HepG2 (cell line): Measurements from ENCODE around the gene VTN. TPM values are rescaled to one million over a fixed set of nuclear protein-coding genes. Genes with fewer than 3 reads are reported as not detected.

ENCODE experiments used
- ATAC-seq: fragments of 200-7000 bp; cut with Tn5 transposase; 3 replicates; pipeline ENCODE4 v1.9.1; 2020; ENCODE audit warnings: mild to moderate bottlenecking, moderate library complexity
- BruUV-seq: library from RNA; stranded (reverse); fragments of 400-500 nt; replicated peaks from 2 replicates; lab custom pipeline; 2021; lab: Mats Ljungman, UMichigan
- CTCF ChIA-PET: fragments of 300-600 bp; formaldehyde crosslinking; extraction: SDS; loops from one replicate; lab custom pipeline; 2021; ENCODE audit warnings: low total read pairs, inconsistent platforms, low intra/inter-chr PET ratio; lab: Yijun Ruan, JAX
- POLR2A ChIA-PET: fragments of 350-600 bp; sonication (Branson Sonifier 250); formaldehyde crosslinking; loops from one replicate; lab custom pipeline; 2020; ENCODE audit warnings: antibody characterized with exemption, inconsistent platforms; lab: Yijun Ruan, JAX
- DNase-seq: peaks from one replicate; pipeline ENCODE4 v3.0.0-alpha.2; 2015; ENCODE audit warnings: low spot score
- FAIRE-seq: peaks from 3 replicates; lab custom pipeline; 2011; peaks lifted over from hg19 to GRCh38; lab: Jason Lieb, UNC
- H2AFZ ChIP-seq: one replicate; pipeline ENCODE4 v1.6.1; 2011; ENCODE audit warnings: low read length, inconsistent platforms
- H3K27ac ChIP-seq: fragments of 300-600 bp; 3 replicates; pipeline ENCODE4 v1.8.0; 2011; ENCODE audit warnings: mixed run types, mild to moderate bottlenecking, mixed read lengths, low read length, inconsistent platforms; ENCODE audit not compliant: insufficient read depth; ENCODE audit errors: extremely low read length
- H3K27me3 ChIP-seq, 2 experiments: fragments of 200-600 bp in 1 of 2; 2 replicates in 1 of 2; 3 replicates in 1 of 2; pipeline versions ENCODE4 v1.6.0 to v1.8.0; 2011; ENCODE audit warnings: low read length in 2 of 2, mild to moderate bottlenecking in 2 of 2, moderate library complexity in 2 of 2, inconsistent platforms in 1 of 2; ENCODE audit not compliant: insufficient read depth in 2 of 2, control insufficient read depth in 1 of 2
- H3K36me3 ChIP-seq, 2 experiments: fragments of 200-600 bp in 1 of 2; replicated peaks in 1 of 2; 2 replicates in 1 of 2; 3 replicates in 1 of 2; pipeline versions ENCODE4 v1.5.1 to v1.8.0; 2011; ENCODE audit warnings: low read length in 2 of 2, inconsistent platforms in 1 of 2; ENCODE audit not compliant: insufficient read depth in 2 of 2, control insufficient read depth in 1 of 2
- H3K4me1 ChIP-seq: 2 replicates; pipeline ENCODE4 v1.5.1; 2012; ENCODE audit warnings: low read length, inconsistent platforms; ENCODE audit not compliant: insufficient read depth
- H3K4me2 ChIP-seq: 2 replicates; pipeline ENCODE4 v1.6.0; 2011; ENCODE audit warnings: low read depth, low read length, inconsistent platforms
- H3K4me3 ChIP-seq, 3 experiments: fragments of 200-600 bp in 1 of 3; sonication (generic), shearing (Covaris generic) in 1 of 3; replicated peaks in 1 of 3; 2 replicates each; pipeline ENCODE4 v1.5.1; 2011 to 2016; ENCODE audit warnings: low read length in 3 of 3, inconsistent platforms in 2 of 3, low read depth in 2 of 3, mild to moderate bottlenecking in 2 of 3, control low read depth in 1 of 3, mixed read lengths in 1 of 3; ENCODE audit not compliant: insufficient read depth in 1 of 3
- H3K79me2 ChIP-seq: one replicate; pipeline ENCODE4 v1.6.1; 2011; ENCODE audit warnings: low read length, inconsistent platforms; ENCODE audit not compliant: insufficient read depth
- H3K9ac ChIP-seq: 2 replicates; pipeline ENCODE4 v1.6.0; 2011; ENCODE audit warnings: mild to moderate bottlenecking, low read depth, low read length, inconsistent platforms; ENCODE audit not compliant: insufficient read depth
- H3K9me3 ChIP-seq: 2 replicates; pipeline ENCODE4 v1.5.1; 2012; ENCODE audit warnings: mild to moderate bottlenecking, low read length
- H4K20me1 ChIP-seq: 2 replicates; pipeline ENCODE4 v1.6.0; 2011; ENCODE audit warnings: inconsistent platforms, mild to moderate bottlenecking, low read length, moderate library complexity; ENCODE audit not compliant: insufficient read depth
- CEBPG ChIP-seq: IDR thresholded peaks from 2 replicates; pipeline ENCODE4 v1.6.1; 2016
- PHF5A ChIP-seq: IDR thresholded peaks from one replicate; pipeline ENCODE4 v1.6.1; 2018; ENCODE audit warnings: low read depth, missing genetic modification reagents; ENCODE audit not compliant: unreplicated experiment
- SP1 ChIP-seq, 2 experiments: fragments of 450-650 bp in 1 of 2; sonication (generic) in 1 of 2; formaldehyde crosslinking in 1 of 2; IDR thresholded peaks; 2 replicates each; pipeline versions ENCODE4 v1.4.0 to v1.6.1; 2016 to 2020; ENCODE audit warnings: missing genetic modification reagents in 1 of 2
- SP2 ChIP-seq: sonication (generic); formaldehyde crosslinking; IDR thresholded peaks from 2 replicates; pipeline ENCODE4 v1.5.1; 2020; ENCODE audit warnings: mild to moderate bottlenecking, missing genetic modification reagents
- ZNF607 ChIP-seq: sonication (generic); formaldehyde crosslinking; IDR thresholded peaks from 2 replicates; pipeline ENCODE4 v1.5.1; 2020; ENCODE audit warnings: missing genetic modification reagents, mild to moderate bottlenecking, borderline replicate concordance
- ZNF616 ChIP-seq: sonication (generic); formaldehyde crosslinking; IDR thresholded peaks from 2 replicates; pipeline ENCODE4 v1.5.0; 2020; ENCODE audit warnings: low read depth, mild to moderate bottlenecking, missing genetic modification reagents
- ZNF841 ChIP-seq: sonication (generic); formaldehyde crosslinking; IDR thresholded peaks from 2 replicates; pipeline ENCODE4 v1.8.1; 2023; ENCODE audit warnings: missing genetic modification reagents, borderline replicate concordance
- WGBS: methylation state at CpG from one replicate; pipeline ENCODE4 v1.1.6; 2017; ENCODE audit warnings: low lambda C conversion rate; 5-methylcytosine and 5-hydroxymethylcytosine counted together
- in situ Hi-C: cut with HindIII; loops from 2 replicates; pipeline ENCODE4 v1.10.0; 2017; ENCODE audit warnings: low pct_unique_long_range_greater_than_20kb; ENCODE audit not compliant: extremely low pct_ligation_motif_present
- intact Hi-C: fragments of 100-400 bp; cut with micrococcal nuclease; formaldehyde crosslinking; loops from one replicate; pipeline ENCODE4 v1.10.0; 2022; ENCODE audit not compliant: unreplicated experiment
- polyA plus RNA-seq, 8 experiments: library from polyadenylated mRNA; depleted of rRNA in 3 of 8; stranded (reverse) in 7 of 8; unstranded in 1 of 8; fragments of >200 nt; fragmentation: Illumina TruSeq in 4 of 8; extraction: Trizol in 4 of 8; gene quantifications; 2 replicates each; pipeline versions ENCODE4 v1.2.1 to v1.2.3, GENCODE V29; 2011 to 2016; ENCODE audit warnings: low read depth in 4 of 8, missing spikeins in 1 of 8, mixed read lengths in 1 of 8; ENCODE audit not compliant: insufficient read depth in 1 of 8
- total RNA-seq, 5 experiments: library from RNA; depleted of rRNA; stranded (reverse); fragments of >200 nt; fragmentation: Illumina TruSeq; extraction: Trizol; gene quantifications; 2 replicates each; pipeline ENCODE4 v1.2.3, GENCODE V29; 2016; ENCODE audit warnings: low read depth in 1 of 5
- TF ChIP-seq, protein P1 (sequence below): sonication (generic); formaldehyde crosslinking; IDR thresholded peaks from 2 replicates; pipeline ENCODE4 v1.4.0; 2020; ENCODE audit warnings: missing genetic modification reagents, borderline replicate concordance
- TF ChIP-seq, protein P2 (sequence below): sonication (generic); formaldehyde crosslinking; IDR thresholded peaks from 2 replicates; pipeline ENCODE4 v1.5.1; 2020; ENCODE audit warnings: missing genetic modification reagents, mild to moderate bottlenecking, borderline replicate concordance
- TF ChIP-seq, protein P3 (sequence below): sonication (generic); formaldehyde crosslinking; IDR thresholded peaks from 2 replicates; pipeline ENCODE4 v1.4.0; 2020; ENCODE audit warnings: missing genetic modification reagents, mild to moderate bottlenecking, borderline replicate concordance

VTN gene
- total and polyA plus RNA-seq, 2 of the 13 experiments (the other 11 are each of a cell fraction or from before 2014, with no cell fraction given) = 108 to 131 TPM

DNA sequence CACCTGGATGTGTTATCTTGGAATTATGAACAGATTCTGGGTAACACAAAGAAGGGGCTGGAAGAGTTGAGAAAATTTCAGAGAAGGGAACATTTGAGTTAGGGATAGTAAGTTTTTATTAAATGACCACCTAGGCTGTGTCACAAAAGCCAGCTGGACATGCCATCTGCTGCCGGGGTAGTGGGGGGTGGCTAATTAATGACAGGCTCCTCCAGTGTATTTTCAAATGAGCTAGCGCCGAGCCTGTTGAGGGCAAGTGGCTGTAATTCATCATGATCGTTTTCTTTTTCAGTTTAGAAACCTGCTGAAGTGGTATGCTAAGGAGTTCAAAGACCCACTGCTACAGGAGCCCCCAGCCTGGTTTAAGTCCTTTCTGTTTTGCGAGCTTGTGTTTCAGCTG lies 44.9 kb downstream of the VTN start:
- H3K4me2 ChIP-seq = no peak overlapping the region
- no peak overlapping the region for H2AFZ ChIP-seq
- in situ Hi-C loops = no loop called here
- no peaks in the 10 kb centered on the region for H3K9me3 ChIP-seq
- 97% methylated on average over 5 of the region's 5 CpGs for WGBS
- no peaks in the 10 kb centered on the region for H3K27me3 ChIP-seq
- peaks cover 60% of the 10 kb centered on the region for H3K79me2 ChIP-seq
- POLR2A ChIA-PET = interaction anchor here (2.1 kb wide), 1 partner anchor 10 kb away, joined by 10 read pairs; the partner anchor contains the start of genes IFT20 and TNFAIP1
- no peak for DNase-seq
- TF ChIP-seq, protein P1, sequence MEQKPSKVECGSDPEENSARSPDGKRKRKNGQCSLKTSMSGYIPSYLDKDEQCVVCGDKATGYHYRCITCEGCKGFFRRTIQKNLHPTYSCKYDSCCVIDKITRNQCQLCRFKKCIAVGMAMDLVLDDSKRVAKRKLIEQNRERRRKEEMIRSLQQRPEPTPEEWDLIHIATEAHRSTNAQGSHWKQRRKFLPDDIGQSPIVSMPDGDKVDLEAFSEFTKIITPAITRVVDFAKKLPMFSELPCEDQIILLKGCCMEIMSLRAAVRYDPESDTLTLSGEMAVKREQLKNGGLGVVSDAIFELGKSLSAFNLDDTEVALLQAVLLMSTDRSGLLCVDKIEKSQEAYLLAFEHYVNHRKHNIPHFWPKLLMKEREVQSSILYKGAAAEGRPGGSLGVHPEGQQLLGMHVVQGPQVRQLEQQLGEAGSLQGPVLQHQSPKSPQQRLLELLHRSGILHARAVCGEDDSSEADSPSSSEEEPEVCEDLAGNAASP (CRISPR knock-in tag) = no peak
- TF ChIP-seq SP1 (IDR thresholded peaks at IDR 0.05) = no peak
- no peak for TF ChIP-seq SP1 (CRISPR knock-in tag; IDR thresholded peaks at IDR 0.05)
- no peak for TF ChIP-seq ZNF607
- no peak overlapping the region for H3K9ac ChIP-seq
- peaks cover 74% of the 10 kb centered on the region for H3K4me1 ChIP-seq
- BruUV-seq = no TSS peak
- CTCF ChIA-PET = no interaction called here
- H3K4me3 ChIP-seq = no peak overlapping the region
- H3K36me3 ChIP-seq = peaks cover 9 to 41% of the 10 kb centered on the region in 2 experiments
- ATAC-seq = no peak
- no peak for FAIRE-seq
- peaks cover 5% of the 10 kb centered on the region; the same call in 1 of the 2 replicates for H4K20me1 ChIP-seq
- no peak overlapping the region for H3K27ac ChIP-seq
- intact Hi-C loops = no loop called here

DNA sequence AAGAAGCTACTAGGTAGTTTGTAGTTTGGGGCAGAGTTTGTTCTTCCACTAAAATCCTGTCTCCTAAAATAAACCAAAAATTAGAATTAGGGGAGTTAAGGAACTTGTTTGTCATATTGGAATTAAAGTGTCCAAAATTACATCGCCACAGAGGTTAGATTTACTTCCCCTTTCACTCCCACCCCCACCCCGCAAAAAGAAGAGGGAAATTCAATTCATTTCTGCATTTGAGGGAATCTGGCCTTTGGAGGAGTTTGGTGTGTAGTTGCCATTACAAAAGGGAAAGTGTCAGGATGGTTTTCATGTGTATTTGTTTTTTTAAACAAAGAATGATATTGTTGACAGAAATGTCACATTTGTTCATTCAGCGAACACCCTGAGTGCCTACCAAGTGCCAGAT lies 45.3 kb downstream of the VTN start:
- no peak overlapping the region for H3K4me3 ChIP-seq
- peak overlapping the region; percentile 7 for H3K27ac ChIP-seq
- DNase-seq = no peak
- H4K20me1 ChIP-seq = peaks cover 5% of the 10 kb centered on the region; the same call in 1 of the 2 replicates
- no peaks in the 10 kb centered on the region for H3K27me3 ChIP-seq
- WGBS = 96% methylated on average over 3 of the region's 3 CpGs
- BruUV-seq = no TSS peak
- H2AFZ ChIP-seq = no peak overlapping the region
- intact Hi-C loops (no loop called here), in situ Hi-C loops (loop anchor here (25.0 kb wide), 1 partner anchor 287 kb away; the partner anchor contains the start of gene NLK)
- FAIRE-seq = no peak
- CTCF ChIA-PET = no interaction called here
- H3K4me2 ChIP-seq = peak overlapping the region; percentile 21; the same call in 1 of the 2 replicates
- no peaks in the 10 kb centered on the region for H3K9me3 ChIP-seq
- no peak overlapping the region for H3K9ac ChIP-seq
- TF ChIP-seq ZNF616 (CRISPR knock-in tag) (no peak), ZNF841 (CRISPR knock-in tag) (no peak), SP2 (CRISPR knock-in tag) (no peak), PHF5A (CRISPR knock-in tag) (no peak), CEBPG (CRISPR knock-in tag) (no peak)
- TF ChIP-seq, protein P2, sequence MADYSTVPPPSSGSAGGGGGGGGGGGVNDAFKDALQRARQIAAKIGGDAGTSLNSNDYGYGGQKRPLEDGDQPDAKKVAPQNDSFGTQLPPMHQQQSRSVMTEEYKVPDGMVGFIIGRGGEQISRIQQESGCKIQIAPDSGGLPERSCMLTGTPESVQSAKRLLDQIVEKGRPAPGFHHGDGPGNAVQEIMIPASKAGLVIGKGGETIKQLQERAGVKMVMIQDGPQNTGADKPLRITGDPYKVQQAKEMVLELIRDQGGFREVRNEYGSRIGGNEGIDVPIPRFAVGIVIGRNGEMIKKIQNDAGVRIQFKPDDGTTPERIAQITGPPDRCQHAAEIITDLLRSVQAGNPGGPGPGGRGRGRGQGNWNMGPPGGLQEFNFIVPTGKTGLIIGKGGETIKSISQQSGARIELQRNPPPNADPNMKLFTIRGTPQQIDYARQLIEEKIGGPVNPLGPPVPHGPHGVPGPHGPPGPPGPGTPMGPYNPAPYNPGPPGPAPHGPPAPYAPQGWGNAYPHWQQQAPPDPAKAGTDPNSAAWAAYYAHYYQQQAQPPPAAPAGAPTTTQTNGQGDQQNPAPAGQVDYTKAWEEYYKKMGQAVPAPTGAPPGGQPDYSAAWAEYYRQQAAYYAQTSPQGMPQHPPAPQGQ = no peak
- TF ChIP-seq, protein P3, sequence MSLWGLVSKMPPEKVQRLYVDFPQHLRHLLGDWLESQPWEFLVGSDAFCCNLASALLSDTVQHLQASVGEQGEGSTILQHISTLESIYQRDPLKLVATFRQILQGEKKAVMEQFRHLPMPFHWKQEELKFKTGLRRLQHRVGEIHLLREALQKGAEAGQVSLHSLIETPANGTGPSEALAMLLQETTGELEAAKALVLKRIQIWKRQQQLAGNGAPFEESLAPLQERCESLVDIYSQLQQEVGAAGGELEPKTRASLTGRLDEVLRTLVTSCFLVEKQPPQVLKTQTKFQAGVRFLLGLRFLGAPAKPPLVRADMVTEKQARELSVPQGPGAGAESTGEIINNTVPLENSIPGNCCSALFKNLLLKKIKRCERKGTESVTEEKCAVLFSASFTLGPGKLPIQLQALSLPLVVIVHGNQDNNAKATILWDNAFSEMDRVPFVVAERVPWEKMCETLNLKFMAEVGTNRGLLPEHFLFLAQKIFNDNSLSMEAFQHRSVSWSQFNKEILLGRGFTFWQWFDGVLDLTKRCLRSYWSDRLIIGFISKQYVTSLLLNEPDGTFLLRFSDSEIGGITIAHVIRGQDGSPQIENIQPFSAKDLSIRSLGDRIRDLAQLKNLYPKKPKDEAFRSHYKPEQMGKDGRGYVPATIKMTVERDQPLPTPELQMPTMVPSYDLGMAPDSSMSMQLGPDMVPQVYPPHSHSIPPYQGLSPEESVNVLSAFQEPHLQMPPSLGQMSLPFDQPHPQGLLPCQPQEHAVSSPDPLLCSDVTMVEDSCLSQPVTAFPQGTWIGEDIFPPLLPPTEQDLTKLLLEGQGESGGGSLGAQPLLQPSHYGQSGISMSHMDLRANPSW (CRISPR knock-in tag) = no peak
- H3K36me3 ChIP-seq = peaks cover 9 to 41% of the 10 kb centered on the region in 2 experiments
- ATAC-seq = no peak
- H3K79me2 ChIP-seq = peaks cover 65% of the 10 kb centered on the region
- POLR2A ChIA-PET = interaction anchor here (2.1 kb wide), 1 partner anchor 11 kb away, joined by 10 read pairs; the partner anchor contains the start of genes IFT20 and TNFAIP1
- H3K4me1 ChIP-seq = peaks cover 78% of the 10 kb centered on the region
